T-helper 17 cell (primary cell): ENCODE data around the gene SLC51A. TPM values are rescaled to one million over a fixed set of nuclear protein-coding genes. Genes with fewer than 3 reads are reported as not detected.

Source experiments
- ATAC-seq: fragments of 150-1000 bp; cut with Tn5 transposase; 2 replicates; pipeline ENCODE4 v1.10.0; 2021; ENCODE audit warnings: mild to moderate bottlenecking, moderate library complexity
- DNase-seq, 3 donors: peaks; one replicate each; pipeline versions ENCODE4 v3.0.0 to v3.0.0-alpha.2; 2020 to 2021
- H3K9me3 ChIP-seq: one replicate; pipeline ENCODE4 v1.7.0; 2013; ENCODE audit warnings: low read length, mild to moderate bottlenecking; ENCODE audit not compliant: control insufficient read depth, poor library complexity, severe bottlenecking
- H3K27ac Mint-ChIP-seq: one replicate; pipeline ENCODE4 v1.8.0; 2022; ENCODE audit warnings: mild to moderate bottlenecking, moderate library complexity, mixed read lengths
- H3K27me3 Mint-ChIP-seq: one replicate; pipeline ENCODE4 v1.8.0; 2022; ENCODE audit warnings: mixed read lengths
- H3K36me3 Mint-ChIP-seq: one replicate; pipeline ENCODE4 v1.8.0; 2022; ENCODE audit warnings: low read depth, mixed read lengths
- H3K4me1 Mint-ChIP-seq: one replicate; pipeline ENCODE4 v1.8.0; 2022; ENCODE audit warnings: mild to moderate bottlenecking, mixed read lengths
- H3K4me3 Mint-ChIP-seq: one replicate; pipeline ENCODE4 v1.8.0; 2022; ENCODE audit warnings: mild to moderate bottlenecking, moderate library complexity, mixed read lengths
- total RNA-seq, 4 donors: library from RNA in 2 of 4; stranded (reverse) in 2 of 4; gene quantifications; one replicate each; pipeline ENCODE4 v1.2.3 and lab custom pipeline; 2022 to 2026

SLC51A gene
- total RNA-seq, 2 donors from 2014 or later = not detected

DNA sequence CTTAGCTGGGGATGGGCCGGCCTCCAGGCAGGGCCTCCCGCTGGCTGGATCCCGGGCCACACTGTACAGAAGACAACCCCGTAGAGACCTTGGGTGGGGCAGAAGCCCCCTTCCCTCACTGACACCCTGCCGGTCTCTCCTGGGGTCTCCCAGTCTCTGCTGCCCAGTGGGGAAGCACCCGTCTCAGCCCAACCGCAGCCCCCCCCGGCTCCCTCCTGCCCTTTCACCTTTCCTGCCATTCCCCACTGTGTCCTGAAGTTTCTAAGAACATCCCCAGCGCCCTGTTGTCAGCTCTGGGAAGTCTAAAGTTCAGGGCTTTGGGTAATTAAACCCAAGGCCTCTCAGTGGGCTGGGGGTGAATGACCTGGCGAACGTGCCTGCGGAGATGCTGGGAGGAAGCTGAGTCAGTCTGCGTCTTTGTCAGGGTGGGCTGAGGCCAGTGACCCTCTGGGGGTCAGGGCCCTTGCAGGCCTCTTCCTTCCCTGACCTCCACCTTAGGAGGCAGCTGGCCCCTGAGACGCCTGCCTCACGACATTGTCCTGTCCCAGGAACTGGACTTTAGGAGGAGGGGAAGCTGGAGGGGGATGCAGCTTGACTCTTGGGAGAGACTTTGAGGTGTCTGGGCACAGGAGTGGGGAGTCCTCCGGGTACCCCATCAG, 1.4 kb upstream of the SLC51A start:
- Mint-ChIP-seq H3K4me1 (peaks cover 12% of the 10 kb centered on the region), H3K36me3 (no peaks in the 10 kb centered on the region), H3K27ac (peak overlapping the region; percentile 21), H3K4me3 (no peak overlapping the region), H3K27me3 (no peaks in the 10 kb centered on the region)
- H3K9me3 ChIP-seq = no peaks in the 10 kb centered on the region
- DNase-seq (no peak), ATAC-seq (no peak)

GRCh38 chr3:196215493-196216020, 777 bp upstream of the SLC51A start:
- no peak overlapping the region for H3K27ac Mint-ChIP-seq
- DNase-seq = no peak
- ATAC-seq = no peak
- H3K4me3 Mint-ChIP-seq = no peak overlapping the region
- no peaks in the 10 kb centered on the region for H3K27me3 Mint-ChIP-seq
- H3K36me3 Mint-ChIP-seq = no peaks in the 10 kb centered on the region
- H3K9me3 ChIP-seq = no peaks in the 10 kb centered on the region
- peaks cover 15% of the 10 kb centered on the region for H3K4me1 Mint-ChIP-seq

- Mint-ChIP-seq H3K4me3 (no peak overlapping the region), H3K27me3 (no peaks in the 10 kb centered on the region), H3K36me3 (no peaks in the 10 kb centered on the region), H3K4me1 (peaks cover 16% of the 10 kb centered on the region), H3K27ac (no peak overlapping the region)
- ATAC-seq (no peak), DNase-seq (no peak)
- H3K9me3 ChIP-seq = no peaks in the 10 kb centered on the region
Measured at GRCh38 chr3:196216681-196217211, 412 bp downstream of the SLC51A start.

DNA sequence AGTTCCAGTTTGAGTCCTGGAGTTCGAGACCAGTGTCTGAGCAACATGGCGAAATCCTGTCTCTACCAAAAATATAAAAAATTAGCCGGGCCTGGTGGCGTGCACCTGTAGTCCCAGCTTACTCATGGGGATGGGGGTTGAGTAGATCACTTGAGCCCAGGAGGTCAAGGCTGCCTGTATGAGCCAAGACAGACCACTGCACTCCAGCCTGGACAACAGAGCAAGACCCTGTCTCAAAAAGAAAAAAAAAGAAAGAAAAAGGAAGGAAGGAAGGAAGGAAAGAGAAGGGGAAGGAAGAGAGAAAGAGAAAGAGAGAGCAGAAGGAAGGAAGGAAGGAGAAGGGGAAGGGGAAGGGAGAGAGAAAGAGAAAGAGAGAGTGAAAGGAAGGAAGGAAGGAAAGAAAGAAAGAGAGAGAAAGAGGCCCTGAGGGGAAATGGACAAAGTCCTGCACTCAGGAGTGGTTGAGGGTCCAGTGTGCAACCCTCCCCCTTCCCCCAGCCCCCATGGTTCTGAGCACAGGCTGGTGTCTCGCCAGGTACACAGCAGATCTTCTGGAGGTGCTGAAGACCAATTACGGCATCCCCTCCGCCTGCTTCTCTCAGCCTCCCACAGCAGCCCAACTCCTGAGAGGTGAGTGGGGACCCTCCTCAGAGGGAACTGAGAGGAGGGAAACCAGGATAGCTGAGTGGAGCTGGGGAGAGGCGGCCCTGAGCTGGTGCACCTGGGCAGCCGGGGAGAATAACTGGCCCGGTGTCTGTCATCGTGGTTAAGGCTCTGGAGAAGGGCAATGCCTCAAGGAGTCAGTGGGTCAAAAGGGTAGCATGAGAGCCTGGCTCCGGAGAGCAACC, 1.2 kb downstream of the SLC51A start:
- no peaks in the 10 kb centered on the region for H3K9me3 ChIP-seq
- H3K27ac Mint-ChIP-seq = peak overlapping the region; percentile 62
- ATAC-seq = no peak
- no peaks in the 10 kb centered on the region for H3K27me3 Mint-ChIP-seq
- H3K4me1 Mint-ChIP-seq = peaks cover 16% of the 10 kb centered on the region
- H3K4me3 Mint-ChIP-seq = no peak overlapping the region
- no peaks in the 10 kb centered on the region for H3K36me3 Mint-ChIP-seq
- DNase-seq = no peak

DNA sequence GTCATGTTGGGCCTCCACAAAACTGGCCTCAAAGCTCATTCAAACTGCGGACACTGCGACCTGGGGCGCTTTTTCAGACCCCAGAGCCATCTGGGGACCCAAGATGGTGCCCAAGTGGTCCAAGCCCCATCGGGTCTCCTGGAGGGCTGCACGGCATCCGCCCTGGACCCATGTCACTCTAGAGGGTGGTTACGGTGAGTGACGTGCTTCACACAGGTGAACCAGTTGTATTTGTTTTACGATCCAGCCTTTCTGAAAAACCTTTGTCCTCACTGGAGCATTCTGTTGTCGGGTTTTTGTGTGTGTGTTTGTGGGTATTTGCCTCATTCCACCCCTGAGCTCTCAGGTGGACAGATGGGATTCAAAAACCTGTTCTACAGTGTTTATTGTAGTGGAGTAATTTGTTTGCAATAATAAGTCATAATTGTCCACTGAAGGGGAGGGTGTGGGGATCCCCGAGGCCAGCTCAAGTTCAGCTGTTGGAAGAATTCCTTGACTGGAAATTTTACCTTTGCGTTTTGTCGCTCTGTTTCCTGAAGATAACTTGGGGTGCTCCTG, 1.9 kb downstream of the SLC51A start:
- H3K27me3 Mint-ChIP-seq = no peaks in the 10 kb centered on the region
- no peak for ATAC-seq
- peak overlapping the region; percentile 83 for H3K27ac Mint-ChIP-seq
- H3K4me3 Mint-ChIP-seq = no peak overlapping the region
- H3K36me3 Mint-ChIP-seq = no peaks in the 10 kb centered on the region
- H3K9me3 ChIP-seq = no peaks in the 10 kb centered on the region
- DNase-seq = no peak
- H3K4me1 Mint-ChIP-seq = peaks cover 14% of the 10 kb centered on the region

GRCh38 chr3:196219194-196219969, 3.0 kb downstream of the SLC51A start:
- ATAC-seq = peak; percentile 97
- Mint-ChIP-seq H3K27me3 (no peaks in the 10 kb centered on the region), H3K4me1 (peaks cover 14% of the 10 kb centered on the region), H3K27ac (peak overlapping the region; percentile 83), H3K4me3 (peak overlapping the region; percentile 85), H3K36me3 (no peaks in the 10 kb centered on the region)
- no peaks in the 10 kb centered on the region for H3K9me3 ChIP-seq
- peak in 2 of 3 donors; percentile 37 to 38 for DNase-seq

DNA sequence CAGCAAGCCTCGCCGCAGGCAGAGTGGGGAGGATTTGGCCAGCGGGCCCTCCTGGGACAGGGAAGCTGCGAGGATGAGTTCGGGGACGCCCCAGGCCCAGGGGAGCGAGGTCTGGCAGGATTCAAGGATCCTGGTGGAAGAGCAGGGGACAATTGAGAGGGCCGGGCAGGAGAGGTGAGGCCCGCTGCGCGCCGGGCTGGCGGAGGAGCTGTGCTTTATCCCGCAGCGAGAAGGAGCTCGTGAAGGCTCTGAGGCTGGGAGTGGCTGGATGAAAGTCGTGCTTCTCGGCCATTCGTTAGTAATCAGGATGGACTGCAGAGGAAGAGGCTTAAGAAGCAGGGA, 3.6 kb downstream of the SLC51A start:
- Mint-ChIP-seq H3K4me1 (peaks cover 14% of the 10 kb centered on the region), H3K4me3 (peak overlapping the region; percentile 85), H3K27ac (peak overlapping the region; percentile 83), H3K36me3 (no peaks in the 10 kb centered on the region), H3K27me3 (no peaks in the 10 kb centered on the region)
- DNase-seq = no peak
- H3K9me3 ChIP-seq = no peaks in the 10 kb centered on the region
- ATAC-seq = no peak

DNA sequence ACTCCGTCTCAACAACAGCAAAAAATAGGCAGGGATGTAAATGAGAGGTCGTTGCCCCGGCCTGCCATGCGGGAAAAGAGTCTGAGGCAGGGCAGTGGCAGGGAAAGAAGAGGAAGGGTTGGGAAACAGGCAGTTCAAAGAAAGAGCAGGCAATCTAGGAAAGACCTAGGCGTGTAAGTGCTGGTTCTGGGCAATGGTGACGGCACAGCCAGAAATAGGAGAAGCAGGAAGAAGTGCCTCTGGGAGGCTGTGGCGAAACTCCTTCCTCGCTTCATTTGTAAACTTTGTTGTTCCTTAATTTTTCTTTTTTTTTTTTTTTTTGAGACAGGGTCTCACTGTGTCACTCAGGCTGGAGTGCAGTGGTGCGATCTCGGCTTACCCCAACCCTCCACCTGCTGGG, 4.3 kb downstream of the SLC51A start:
- no peak for DNase-seq
- Mint-ChIP-seq H3K4me1 (peaks cover 14% of the 10 kb centered on the region), H3K27me3 (no peaks in the 10 kb centered on the region), H3K36me3 (no peaks in the 10 kb centered on the region), H3K27ac (no peak overlapping the region), H3K4me3 (no peak overlapping the region)
- H3K9me3 ChIP-seq = no peaks in the 10 kb centered on the region
- ATAC-seq = no peak

DNA sequence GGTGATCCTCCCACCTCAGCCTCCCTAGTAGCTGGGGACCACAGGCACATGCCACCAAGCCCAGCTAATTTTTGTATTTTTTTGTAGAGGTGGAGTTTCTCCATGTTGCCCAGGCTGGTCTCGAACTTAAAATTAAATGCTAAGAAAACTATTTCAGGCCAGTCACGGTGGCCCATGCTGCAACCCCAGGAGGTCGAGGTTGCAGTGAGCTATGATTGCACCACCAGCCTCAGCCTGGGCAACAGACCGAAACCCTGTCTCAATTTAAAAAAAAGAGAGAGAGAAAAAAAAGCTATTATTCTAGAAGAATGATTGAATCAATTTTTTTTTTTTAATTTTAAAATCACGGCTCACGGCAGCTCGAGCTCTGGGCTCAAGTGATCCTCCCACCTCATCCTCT, 4.7 kb downstream of the SLC51A start:
- no peaks in the 10 kb centered on the region for H3K36me3 Mint-ChIP-seq

DNA sequence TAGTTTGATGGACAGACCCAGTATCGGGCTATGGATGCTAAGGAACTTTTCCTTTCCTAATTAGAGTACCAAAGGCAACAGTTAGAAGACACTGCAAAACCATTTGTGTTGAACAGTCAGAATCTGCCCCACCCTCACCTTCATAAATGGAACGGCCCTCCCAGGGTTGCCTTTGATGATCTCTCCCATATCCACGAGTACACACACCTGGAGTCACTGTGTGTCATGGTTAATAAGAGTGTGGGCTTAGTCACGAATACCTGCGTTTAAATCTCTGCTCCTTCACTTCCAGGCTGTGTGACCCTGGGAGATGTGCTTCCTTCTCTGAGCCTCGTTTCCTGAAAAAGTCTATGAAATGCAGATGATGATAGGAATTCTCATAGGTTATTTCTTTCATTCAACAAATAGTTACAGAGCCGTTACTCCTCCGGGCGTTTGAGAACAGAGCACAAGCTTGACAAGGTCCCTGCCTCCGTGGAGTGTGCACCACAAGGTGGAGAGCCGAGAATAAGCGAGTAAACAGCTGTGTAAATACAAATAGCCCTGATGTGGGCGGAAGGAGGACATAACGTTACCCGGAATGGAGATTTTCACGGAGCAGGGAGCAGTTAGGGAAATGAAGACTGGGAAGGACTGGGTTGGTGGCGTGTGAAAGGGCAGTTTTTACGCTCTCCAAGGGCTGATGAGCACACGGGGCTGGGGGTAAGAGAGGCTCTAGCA, 6.7 kb downstream of the SLC51A start:
- no peaks in the 10 kb centered on the region for H3K36me3 Mint-ChIP-seq

More for the DNA sequence above, 4.7 kb downstream of the SLC51A start:
- no peak overlapping the region for H3K4me3 Mint-ChIP-seq
- ATAC-seq = no peak
- no peak for DNase-seq
- H3K27ac Mint-ChIP-seq = no peak overlapping the region
- no peaks in the 10 kb centered on the region for H3K9me3 ChIP-seq
- H3K27me3 Mint-ChIP-seq = no peaks in the 10 kb centered on the region
- H3K4me1 Mint-ChIP-seq = peaks cover 14% of the 10 kb centered on the region

GRCh38 chr3:196225086-196225485, 8.8 kb downstream of the SLC51A start:
- Mint-ChIP-seq H3K27ac (no peak overlapping the region), H3K27me3 (no peaks in the 10 kb centered on the region), H3K4me1 (peaks cover 3% of the 10 kb centered on the region), H3K4me3 (no peak overlapping the region), H3K36me3 (no peaks in the 10 kb centered on the region)
- DNase-seq (no peak), ATAC-seq (no peak)
- H3K9me3 ChIP-seq = no peaks in the 10 kb centered on the region

More for the DNA sequence above, 6.7 kb downstream of the SLC51A start:
- Mint-ChIP-seq H3K4me3 (no peak overlapping the region), H3K27ac (no peak overlapping the region), H3K27me3 (no peaks in the 10 kb centered on the region), H3K4me1 (peaks cover 14% of the 10 kb centered on the region)
- ATAC-seq (no peak), DNase-seq (no peak)
- no peaks in the 10 kb centered on the region for H3K9me3 ChIP-seq

GRCh38 chr3:196225763-196226364, 9.5 kb downstream of the SLC51A start:
- no peaks in the 10 kb centered on the region for H3K4me1 Mint-ChIP-seq
- H3K4me3 Mint-ChIP-seq = no peak overlapping the region
- H3K27ac Mint-ChIP-seq = no peak overlapping the region
- no peaks in the 10 kb centered on the region for H3K9me3 ChIP-seq
- DNase-seq = no peak
- H3K27me3 Mint-ChIP-seq = no peaks in the 10 kb centered on the region
- H3K36me3 Mint-ChIP-seq = no peaks in the 10 kb centered on the region
- ATAC-seq = no peak
